Sciatic nerve (tissue), 2 donors: Measurements from ENCODE around the gene KCNT1. TPM values are rescaled to one million over a fixed set of nuclear protein-coding genes. Genes with fewer than 3 reads are reported as not detected.
A peak's percentile ranks its signal among the peaks of the same experiment; 100 is the strongest.

Experiments
- ATAC-seq: fragments of 200-7000 bp; cut with Tn5 transposase; one replicate; pipeline ENCODE4 v1.9.1; 2020; ENCODE audit warnings: mild to moderate bottlenecking, moderate library complexity
- DNase-seq: peaks from one replicate; pipeline ENCODE4 v3.0.0-alpha.2; 2020; ENCODE audit warnings: low spot score
- intact Hi-C: fragments of 100-400 bp; cut with DNase I; formaldehyde crosslinking; loops from one replicate; pipeline ENCODE4 v1.14.2; 2022
- total RNA-seq: library from RNA; stranded (reverse); fragmentation: NEBNext Ultra II Directional; extraction: Animal tissue kit (Norgen Biotek cat#: 25700); gene quantifications from one replicate; pipeline ENCODE4 v1.2.1, GENCODE V29; 2021
- donor health status: DM: no; HTN: no; CAD: no.
- donor health status: DM: no; HTN: no; CAD: no.

KCNT1 gene
- total RNA-seq, 1 donor from 2014 or later: 0.53 TPM

DNA sequence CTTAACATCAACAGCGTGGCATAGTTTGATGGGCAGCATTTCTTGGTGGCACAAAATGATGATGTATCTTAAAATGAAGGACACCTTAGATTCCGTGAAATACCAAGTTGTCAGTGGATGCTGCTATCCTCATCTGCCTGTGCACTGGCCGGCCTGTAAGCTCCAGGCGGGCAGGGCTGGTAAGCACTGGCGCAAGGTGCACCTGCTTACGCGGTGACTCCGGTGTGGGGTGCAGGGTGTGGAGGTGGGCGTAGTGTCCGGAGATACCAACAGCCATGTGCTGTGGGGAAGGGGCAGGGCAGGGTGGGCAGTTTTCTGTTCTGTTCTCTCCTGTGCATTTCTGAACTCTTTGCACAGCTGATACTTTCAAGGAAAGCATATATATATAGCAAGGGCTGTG is 101.5 kb downstream of the KCNT1 start:
- DNase-seq: no peak
- no peak for ATAC-seq

DNA sequence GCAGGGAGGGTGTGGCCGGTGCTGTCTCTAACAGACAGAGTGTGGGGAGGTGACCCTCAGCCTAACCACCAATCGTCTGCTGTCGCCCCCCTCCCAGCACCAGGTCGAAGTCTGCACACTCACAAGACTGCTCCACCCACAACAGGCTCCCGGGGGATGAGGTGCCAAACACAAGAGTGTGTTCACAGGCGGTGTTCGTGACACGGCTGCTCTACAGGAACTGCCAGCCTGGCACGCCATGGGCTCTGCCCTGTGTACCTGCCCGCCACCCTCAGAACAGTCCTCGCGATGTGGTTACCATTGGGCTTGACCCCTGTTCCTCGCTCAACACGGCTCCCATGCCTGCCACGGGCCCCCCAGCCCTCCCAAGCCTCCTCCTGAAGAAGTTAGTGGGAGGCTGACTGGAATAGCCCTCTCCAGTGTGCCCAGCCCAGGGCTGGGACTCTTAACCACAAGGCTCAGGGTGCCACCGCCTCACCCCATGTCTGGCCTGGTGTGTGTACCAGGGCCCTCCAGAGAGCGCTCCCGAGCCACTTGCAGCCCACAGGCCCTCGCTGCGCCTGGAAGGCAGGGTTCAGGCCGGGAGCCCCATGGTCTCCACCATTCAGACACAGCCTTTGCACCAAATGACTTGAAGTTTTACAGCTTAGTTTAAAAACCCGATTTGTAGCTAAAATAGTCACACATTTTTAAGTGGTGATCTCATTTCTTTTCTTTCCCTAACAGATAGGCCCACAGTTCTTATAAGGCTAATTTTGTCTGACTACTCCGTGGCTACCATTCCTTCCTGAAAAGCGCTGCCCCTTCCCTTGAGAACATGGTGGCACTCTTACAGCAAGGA is 102.8 kb downstream of the KCNT1 start:
- ATAC-seq (no peak), DNase-seq (no peak)
- intact Hi-C loops: no loop called here

More for the DNA sequence above, 101.5 kb downstream of the KCNT1 start:
- intact Hi-C loops: no loop called here

DNA sequence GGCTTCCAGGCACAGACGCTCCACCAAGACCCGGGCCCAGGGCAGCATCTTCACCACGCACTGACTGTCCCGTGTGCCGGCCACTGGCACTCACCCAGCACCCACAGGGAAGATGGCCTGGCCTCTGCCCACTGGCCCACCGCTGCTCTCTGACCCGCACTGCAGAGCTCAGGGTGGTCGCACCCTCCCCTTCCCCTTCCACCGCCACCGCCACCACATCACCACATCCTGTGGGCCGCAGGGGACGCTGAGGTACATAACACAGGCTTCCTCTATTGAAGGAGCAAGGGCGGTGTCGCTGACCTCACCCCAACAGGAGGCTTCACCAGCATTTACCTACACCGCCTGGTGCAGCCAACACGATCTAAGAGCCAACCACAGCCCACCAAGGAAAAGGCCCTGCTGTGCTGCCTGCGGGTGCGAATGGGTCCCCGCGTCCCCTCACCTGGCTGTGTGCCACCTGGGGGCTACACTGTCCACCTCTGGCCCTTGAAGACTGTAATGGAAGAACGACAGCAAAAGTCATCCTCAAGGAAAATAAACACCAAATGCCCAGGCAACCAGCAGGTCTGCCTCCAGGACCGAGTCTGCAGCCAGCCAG is 103.5 kb downstream of the KCNT1 start:
- intact Hi-C loops: no loop called here
- no peak for ATAC-seq
- DNase-seq: no peak

DNA sequence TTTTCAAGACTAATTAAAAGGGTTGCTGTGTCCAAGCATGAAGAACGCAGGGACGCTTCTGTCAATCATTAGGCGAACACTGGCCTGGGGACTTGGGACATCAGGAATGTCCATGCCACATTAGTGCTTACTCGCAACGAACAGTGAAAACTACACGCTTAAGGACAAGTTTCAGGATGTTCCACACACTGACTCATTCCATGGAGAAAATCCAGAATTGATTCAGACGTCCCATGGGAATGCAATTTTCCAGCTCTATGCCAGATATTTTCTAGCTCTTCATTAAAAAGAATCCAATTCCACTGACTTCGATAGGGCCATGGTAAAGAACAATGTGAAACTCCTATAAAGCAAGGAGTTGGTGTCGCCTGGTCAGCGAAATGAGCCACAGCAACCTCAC is 107.2 kb downstream of the KCNT1 start:
- ATAC-seq (no peak), DNase-seq (peak; percentile 18)
- intact Hi-C loops: no loop called here

DNA sequence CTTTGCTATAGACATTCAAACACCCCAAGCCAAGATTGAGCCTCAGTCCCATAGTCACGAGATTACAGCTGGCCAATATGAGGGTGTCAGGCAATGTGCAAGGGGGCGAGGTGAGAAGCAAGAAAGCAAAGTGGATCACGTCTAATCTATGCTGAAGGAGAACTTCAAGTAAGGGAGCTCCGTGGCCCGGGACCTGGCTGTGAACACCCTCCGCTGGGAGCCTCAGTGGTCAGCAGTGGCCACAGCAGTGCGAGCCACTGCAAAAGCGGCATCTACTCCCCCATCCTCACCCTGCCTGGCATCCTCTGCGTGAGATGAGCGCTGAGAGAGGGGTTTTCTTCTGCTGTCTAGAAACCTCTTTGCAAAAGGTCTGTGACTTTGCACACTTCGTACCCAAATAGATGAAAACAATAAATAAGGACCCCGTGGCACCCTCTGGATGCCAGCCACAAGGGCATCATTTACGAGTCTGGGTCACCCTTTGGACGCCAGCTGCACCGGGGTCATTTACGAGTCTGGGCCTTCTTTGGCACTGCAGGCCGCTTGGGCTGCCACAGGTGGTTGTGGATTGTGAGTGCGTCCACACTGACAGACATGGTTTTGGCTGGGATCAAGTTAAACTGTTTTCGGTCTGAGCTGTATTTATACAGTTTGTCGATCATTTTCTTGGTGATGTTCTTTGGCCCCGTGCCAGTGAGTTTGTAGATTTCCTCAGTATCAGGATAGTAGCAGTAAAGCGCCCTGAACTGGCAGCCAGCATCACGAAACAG is 109.0 kb downstream of the KCNT1 start:
- ATAC-seq (no peak), DNase-seq (no peak)
- intact Hi-C loops: no loop called here

DNA sequence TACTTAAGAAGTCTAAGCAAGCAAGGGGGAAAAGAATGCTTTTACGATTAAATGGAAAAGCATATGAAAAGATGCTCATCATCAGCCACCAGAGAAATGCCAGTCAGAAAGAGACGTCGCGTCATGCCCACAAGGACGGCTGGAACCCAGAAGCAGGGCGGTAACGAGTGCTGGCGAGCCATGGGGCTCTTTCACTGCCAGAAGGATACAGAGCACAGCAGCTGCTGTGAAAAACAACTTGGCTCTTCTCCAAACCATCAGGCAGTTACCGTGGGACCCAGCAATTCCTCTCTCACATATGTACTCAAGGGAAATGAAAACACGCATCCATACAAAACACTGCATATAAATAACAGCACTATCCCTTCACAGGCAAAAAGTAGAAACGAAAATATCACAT is 109.8 kb downstream of the KCNT1 start:
- ATAC-seq (no peak), DNase-seq (no peak)
- intact Hi-C loops: no loop called here

DNA sequence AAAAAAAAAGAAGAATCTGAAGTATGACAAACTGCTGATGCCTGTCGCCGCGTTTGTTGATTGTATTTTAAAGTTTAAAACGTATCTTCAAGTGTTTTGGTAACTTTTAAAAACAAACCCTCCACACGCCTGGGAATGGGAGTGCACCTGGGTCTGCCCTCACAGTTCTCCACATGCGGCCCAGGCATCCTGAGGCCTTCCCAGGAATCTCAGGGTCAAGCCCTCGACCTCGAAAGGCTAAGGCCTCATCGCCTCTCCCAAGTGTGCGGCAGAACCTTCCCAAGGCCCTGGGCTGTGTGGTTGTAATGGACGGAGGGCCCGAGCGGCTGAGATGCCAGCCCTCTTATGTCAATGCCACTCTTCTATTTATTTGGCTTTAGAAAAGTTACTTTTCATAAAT is 111.0 kb downstream of the KCNT1 start:
- DNase-seq (no peak), ATAC-seq (no peak)
- intact Hi-C loops: no loop called here

DNA sequence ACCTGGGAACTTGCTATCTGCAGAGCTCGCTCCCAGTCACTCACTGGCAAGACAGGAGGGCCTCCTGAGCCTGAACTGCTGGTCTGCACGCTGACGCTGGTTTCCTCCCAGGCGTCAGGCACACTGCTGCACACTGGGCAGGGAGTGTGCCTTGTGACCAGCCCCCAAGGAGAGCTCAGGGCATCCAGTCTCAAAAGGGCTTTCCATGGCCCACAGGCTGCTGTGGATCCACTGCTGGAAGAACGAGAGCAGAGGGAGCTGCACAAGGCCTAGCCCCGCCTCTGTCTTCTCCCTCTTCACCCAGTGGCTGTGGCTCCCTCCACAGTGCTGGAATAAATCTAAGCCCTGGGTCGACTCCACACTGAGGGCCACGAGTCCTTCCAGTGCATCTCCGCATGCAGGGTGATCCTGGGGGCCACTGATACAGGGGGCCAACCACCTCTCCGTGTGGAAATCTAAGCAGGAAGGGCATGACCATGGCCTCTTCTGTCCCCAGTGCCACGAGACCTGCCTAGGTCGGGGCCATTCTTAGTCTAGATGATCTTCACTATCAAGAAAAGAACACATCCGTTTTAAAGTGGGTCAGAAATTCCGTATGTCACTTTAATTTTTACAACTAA is 111.8 kb downstream of the KCNT1 start:
- intact Hi-C loops: no loop called here
- DNase-seq: no peak
- no peak for ATAC-seq

DNA sequence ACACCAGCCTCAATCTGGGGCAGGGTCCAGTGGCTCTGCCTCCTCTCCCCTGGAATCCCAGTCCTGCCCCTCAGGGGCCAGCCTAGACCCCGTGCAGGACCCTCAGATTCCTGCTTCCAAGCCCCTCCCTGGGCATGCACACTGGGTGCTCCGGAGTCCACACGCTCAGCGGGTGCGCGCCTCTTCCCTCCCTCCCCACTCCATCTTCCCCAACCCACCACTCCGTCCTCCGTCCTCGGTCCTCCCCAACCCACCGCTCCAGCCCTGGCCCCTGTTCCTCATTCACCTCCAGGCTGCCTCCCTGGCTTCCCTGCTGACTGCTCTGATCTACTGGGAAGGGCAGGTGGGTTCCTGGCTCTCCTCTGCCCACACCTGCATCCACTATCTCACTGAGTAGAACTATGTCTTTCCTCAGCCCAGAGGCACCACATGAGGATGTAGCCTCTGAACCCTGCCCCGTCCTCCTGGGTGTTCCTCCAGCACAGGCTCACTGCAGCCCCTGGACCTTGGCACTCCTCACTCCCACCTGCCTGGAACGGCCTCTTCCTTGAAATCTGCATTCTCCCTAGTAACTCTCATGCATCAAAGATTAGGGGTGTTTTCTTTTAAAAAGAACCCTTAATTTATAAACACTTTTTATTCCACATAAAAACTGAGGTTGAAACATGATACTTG is 112.6 kb downstream of the KCNT1 start:
- DNase-seq: no peak
- ATAC-seq: no peak
- intact Hi-C loops: no loop called here

DNA sequence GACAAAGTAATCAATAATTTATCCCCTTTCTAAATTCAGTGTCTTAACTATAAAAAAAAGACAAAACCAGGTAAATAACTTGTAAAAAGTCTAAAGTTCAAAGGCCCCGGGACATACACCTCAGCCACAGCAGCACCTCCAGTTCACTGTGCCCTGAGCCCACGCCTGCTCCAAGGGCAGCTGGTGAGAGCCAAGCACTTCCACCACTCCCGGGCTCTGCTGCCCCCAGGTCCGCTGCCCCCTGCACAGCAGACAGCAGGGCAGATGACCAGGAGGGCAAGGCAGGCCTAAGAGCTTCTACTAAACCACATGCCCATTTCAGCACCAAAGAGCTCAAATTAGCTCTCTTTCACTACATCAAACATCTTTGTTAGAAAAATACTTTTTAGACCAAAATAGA is 113.4 kb downstream of the KCNT1 start:
- DNase-seq (no peak), ATAC-seq (no peak)
- intact Hi-C loops: no loop called here

DNA sequence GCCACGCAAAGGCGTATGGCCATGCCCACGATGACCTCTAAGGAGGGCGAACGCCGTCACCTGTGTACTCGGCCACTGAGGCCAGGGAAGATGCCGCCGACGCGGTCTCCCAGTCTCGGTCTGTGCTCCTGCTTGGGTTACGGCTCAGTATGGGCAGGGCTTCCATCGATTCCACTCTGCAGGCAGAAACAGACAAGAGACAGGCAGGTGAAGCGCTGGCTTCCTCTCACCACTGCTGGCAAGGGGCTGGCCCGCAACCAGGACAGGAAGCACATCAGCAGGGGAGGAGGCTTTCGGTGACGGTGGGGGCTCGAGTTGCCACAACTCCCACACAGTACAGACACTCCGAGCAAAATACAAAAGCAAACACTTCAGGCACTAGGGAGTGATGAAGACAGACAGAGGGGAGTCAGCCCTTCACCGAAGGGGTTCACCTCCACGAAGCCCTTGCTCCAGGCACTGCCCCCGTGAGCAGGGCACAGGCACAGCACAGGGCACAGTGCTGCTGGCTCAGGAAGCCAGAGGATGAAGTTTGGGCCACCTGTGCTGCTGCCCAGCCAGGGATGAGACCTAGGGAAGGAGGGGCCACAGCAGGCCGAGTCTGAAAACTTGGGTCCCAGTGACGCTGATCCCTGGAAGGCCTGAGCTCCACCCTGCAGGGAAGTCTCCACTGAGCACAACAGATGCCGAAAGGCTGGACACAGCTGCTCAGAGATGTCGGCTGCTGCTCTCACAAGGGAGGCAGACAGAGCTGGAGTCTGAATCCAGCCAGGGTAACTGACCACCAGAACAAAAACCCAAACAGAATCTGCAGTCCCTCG is 114.1 kb downstream of the KCNT1 start:
- intact Hi-C loops: no loop called here
- DNase-seq: no peak
- ATAC-seq: no peak

DNA sequence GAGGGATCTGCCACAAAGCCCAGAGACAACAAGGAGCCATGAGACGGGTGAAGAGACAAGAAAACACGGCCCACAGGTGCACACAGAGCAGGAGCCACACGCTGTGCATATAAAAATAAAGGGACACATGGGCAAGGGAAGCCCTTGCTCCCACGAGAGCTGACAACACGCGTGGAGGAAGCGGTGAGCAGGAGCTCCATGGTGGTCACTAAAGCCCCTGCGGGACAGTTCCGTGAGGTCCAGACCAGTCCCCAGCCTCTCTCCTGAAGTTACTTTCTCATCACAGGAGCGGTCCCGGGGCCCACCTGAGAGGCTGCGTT is 114.6 kb downstream of the KCNT1 start:
- intact Hi-C loops: no loop called here
- no peak for DNase-seq
- no peak for ATAC-seq

DNA sequence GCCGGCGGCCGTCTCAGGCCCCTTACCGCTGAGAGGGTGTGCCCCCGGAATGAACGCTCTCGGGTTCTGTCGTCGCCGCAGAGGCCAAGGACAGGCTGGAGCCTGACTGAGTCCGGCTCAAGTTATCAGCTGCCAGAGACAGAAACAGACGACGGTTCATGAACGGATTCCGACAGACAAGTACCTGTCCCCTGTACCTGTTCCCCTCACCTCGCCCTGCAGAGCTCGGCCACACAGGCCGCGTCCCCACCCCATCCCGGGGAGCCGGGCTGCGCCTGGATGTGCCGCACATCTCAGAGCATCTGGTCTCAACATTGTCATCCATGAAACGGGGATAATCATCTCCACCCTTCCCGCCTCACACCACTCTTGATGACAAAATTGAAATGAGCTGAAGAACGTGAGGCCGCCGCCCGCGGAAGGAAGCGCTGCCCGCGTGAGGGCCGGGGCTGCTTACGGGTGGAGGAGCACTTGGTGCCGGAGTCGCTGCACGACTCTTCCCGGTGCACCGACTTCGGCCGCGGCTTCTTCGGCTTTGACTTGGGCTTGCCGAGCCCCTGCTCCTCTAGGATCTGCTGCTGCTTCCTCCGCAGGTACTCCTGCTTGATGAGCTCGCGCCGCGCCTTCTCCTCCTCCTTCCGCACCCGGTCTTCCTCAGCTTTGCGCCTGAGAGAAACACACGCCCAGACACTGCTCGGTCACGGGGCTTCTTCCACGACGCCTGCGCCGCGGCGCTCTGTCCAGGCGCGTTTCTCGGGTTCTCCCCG is 116.1 kb downstream of the KCNT1 start:
- ATAC-seq: no peak
- intact Hi-C loops: no loop called here
- no peak for DNase-seq

DNA sequence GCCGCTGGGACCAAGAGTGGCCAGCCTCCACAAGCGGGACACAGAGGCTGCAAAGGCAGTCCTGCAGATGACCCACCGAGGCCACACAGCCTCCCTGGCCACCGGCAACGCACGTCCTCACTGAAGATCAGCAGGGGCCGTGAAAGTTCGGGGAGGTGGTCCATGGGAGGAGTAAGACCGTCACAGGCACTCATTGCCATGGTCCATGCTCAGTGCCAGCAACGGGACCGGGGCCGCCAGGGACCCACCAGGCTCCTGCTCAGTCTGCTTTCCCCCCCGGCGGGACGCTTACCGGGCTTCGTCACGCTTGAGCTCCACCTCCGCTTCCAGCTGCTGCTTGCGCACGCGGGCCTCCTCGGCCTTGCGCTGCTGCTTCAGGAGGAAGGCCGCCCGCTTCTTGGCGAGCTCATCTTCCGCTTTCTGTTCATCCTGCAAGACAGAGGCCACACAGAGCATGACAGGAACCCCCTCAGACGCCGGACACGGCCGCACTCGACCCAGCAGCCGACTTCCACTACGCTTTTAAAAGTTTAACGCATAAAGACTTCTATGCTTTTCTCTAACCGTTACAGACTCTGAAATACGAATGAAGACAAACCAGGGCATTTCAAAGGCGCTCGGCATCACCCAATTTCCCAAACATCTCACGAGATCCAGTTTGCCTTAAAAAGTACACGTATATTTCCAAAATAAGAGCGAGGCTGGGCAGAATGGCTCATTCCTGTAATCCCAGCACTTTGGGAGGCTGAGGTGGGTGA is 116.9 kb downstream of the KCNT1 start:
- no peak for DNase-seq
- intact Hi-C loops: no loop called here
- ATAC-seq: no peak

DNA sequence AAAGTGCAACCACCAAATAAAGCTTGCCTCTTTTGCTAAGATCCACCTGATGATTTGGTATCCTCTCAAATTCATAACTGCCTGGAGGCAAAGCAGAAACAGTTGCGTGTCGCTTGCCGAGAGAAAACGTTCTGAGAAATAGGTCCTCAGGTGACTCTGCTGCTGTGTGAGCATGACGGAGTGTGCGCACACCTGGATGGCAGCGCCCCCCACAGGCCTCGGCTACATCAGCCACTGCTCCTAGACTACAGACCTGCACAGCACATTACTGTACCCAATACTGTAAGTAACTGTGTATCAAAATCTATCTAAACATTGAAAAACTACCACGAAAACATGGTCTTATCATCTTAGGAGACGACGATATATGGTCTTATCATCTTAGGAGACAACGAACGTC is 117.9 kb downstream of the KCNT1 start:
- intact Hi-C loops: no loop called here
- DNase-seq (no peak), ATAC-seq (no peak)

DNA sequence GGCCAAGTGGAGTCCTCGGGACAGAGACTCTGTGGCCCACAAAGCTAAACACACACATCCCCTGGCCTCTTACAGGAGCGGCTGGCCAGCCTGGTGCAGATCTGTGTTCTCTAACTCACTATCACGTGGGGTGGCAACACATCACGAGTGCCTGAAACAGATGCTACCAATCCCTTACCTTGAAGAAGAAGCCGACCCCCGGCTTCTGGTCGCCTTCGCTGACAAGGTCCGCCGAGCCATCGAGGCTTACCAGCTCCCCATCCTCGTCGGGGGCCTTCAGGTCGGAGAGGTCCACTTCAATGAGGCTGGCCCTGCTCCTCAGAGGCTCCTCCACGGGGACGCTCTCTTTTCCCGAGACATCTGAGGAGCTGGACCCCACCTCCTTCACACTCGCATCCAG is 118.7 kb downstream of the KCNT1 start:
- no peak for ATAC-seq
- intact Hi-C loops: no loop called here
- no peak for DNase-seq

DNA sequence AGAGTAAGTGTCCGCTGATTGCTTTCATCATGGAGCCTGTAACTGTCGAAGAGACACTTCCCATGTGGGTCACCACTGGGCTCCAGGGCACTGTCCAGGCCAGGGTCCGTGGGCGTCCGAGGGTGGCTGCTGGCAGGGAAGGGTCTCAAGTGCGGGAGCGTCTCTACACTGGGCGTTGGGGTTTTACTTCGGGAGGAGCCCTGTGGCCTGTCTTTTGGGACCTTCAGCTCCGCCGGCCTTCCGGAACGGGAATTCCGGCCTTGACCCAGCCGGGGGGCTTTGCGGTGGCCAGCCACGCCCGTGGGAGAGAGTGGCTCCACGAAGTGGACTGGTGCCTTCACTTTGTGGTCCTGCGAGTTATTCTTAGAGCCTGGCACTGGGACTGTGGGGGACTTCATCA is 119.1 kb downstream of the KCNT1 start:
- no peak for DNase-seq
- no peak for ATAC-seq
- intact Hi-C loops: no loop called here
